Measurements from ENCODE around the gene TAS2R38. TPM values are rescaled to one million over a fixed set of nuclear protein-coding genes. Genes with fewer than 3 reads are reported as not detected.

TAS2R38 gene
- total RNA-seq, 1 experiment from 2014 or later: not detected

DNA sequence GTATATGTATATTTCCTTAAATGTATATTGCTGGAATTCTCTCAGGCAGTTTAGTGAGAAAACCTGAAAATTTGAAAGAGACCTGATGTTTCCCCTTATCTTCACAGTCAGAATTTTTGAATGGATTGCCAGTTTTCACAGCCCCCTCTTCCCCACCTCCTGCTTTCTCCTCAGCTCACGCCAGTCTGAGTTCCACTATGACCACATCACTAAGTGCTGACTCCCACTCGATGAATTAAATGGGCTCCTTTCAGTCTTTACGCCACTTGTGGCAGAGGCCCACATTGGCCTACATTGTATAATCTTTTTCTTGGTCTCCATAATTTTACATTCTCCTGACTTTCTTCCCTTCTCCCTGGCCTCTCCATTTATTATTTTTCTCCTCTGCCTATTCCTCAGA, 23.7 kb downstream of the TAS2R38 start:
- Histone ChIP-seq H3K79me2 (ENCODE audit: insufficient read depth, low read length) (no peaks in the 10 kb centered on the region), H2AFZ (ENCODE audit: low read length) (no peak overlapping the region), H3K27me3 (ENCODE audit: insufficient read depth, low read length) (no peaks in the 10 kb centered on the region), H3K4me2 (ENCODE audit: insufficient read depth, insufficient read length, low read length) (no peak overlapping the region), H2BK120ac (ENCODE audit: low read depth, low read length, poor library complexity, severe bottlenecking) (no peak overlapping the region), H4K20me1 (ENCODE audit: control insufficient read depth, insufficient read depth, insufficient read length) (no peaks in the 10 kb centered on the region), H3K4ac (ENCODE audit: low read depth, low read length) (no peak overlapping the region), H3K27ac (ENCODE audit: insufficient read length, low read depth, low read length) (no peak overlapping the region), H2BK12ac (ENCODE audit: insufficient read length, low read depth, low read length) (no peak overlapping the region), H3K9ac (ENCODE audit: extremely low read depth, insufficient read length, low read length) (no peak overlapping the region), H2AK5ac (ENCODE audit: insufficient read length, low read length) (no peak overlapping the region), H4K91ac (ENCODE audit: insufficient read length, low read depth, low read length) (no peak overlapping the region), H3K14ac (ENCODE audit: insufficient read depth, low read length) (no peak overlapping the region), H2BK20ac (ENCODE audit: low read depth, low read length, poor library complexity, severe bottlenecking) (no peak overlapping the region), H2BK5ac (ENCODE audit: insufficient read length, low read length) (no peak overlapping the region), H3K18ac (ENCODE audit: insufficient read length, low read depth, low read length) (no peak overlapping the region), H3K23me2 (ENCODE audit: insufficient read length, low read depth, low read length, poor library complexity, severe bottlenecking) (no peaks in the 10 kb centered on the region), H3K9me3 (ENCODE audit: control insufficient read depth, low read depth, low read length) (no peaks in the 10 kb centered on the region), H3K4me1 (ENCODE audit: insufficient read depth, low read length) (no peaks in the 10 kb centered on the region; the same call in 1 of the 2 replicates), H4K5ac (ENCODE audit: insufficient read length, low read depth, low read length) (no peak overlapping the region), H3K23ac (ENCODE audit: insufficient read length, low read depth, low read length) (no peak overlapping the region), H3T11ph (ENCODE audit: low read length) (no peak overlapping the region), H4K8ac (replicated peaks; ENCODE audit: insufficient read length, low read depth, low read length) (no peak overlapping the region), H2BK15ac (ENCODE audit: low read depth, low read length) (no peak overlapping the region), H3K56ac (ENCODE audit: insufficient read length, low read depth, low read length) (no peak overlapping the region), H3K79me1 (ENCODE audit: insufficient read depth, low read depth, low read length, poor library complexity, severe bottlenecking) (no peaks in the 10 kb centered on the region)
- no peak for DNase-seq
- Mint-ChIP-seq H3K4me3 (no peak overlapping the region), H3K27ac (no peak overlapping the region), H3K9me3 (no peaks in the 10 kb centered on the region), H3K27me3 (ENCODE audit: low read depth) (no peaks in the 10 kb centered on the region), H3K36me3 (ENCODE audit: insufficient read depth in 1 of 3, low read depth in 3 of 3) (no peaks in the 10 kb centered on the region; a peak in 1 of 7 replicates), H3K4me1 (peaks cover 9 to 10% of the 10 kb centered on the region in 2 experiments)
- TF ChIP-seq CTCF (conservative IDR thresholded peaks at IDR 0.05): no peak
- WGBS (ENCODE audit: extremely low coverage, insufficient read length, low lambda C conversion rate): no CpG with 5 or more reads among the region's 3 CpGs

All from H9 (cell line).